ENCODE data around the gene MAPK7. TPM values are rescaled to one million over a fixed set of nuclear protein-coding genes. Genes with fewer than 3 reads are reported as not detected.
A peak's percentile ranks its signal among the peaks of the same experiment; 100 is the strongest.

MAPK7 gene
- total RNA-seq, 1 donor from 2014 or later = 7.7 TPM

DNA sequence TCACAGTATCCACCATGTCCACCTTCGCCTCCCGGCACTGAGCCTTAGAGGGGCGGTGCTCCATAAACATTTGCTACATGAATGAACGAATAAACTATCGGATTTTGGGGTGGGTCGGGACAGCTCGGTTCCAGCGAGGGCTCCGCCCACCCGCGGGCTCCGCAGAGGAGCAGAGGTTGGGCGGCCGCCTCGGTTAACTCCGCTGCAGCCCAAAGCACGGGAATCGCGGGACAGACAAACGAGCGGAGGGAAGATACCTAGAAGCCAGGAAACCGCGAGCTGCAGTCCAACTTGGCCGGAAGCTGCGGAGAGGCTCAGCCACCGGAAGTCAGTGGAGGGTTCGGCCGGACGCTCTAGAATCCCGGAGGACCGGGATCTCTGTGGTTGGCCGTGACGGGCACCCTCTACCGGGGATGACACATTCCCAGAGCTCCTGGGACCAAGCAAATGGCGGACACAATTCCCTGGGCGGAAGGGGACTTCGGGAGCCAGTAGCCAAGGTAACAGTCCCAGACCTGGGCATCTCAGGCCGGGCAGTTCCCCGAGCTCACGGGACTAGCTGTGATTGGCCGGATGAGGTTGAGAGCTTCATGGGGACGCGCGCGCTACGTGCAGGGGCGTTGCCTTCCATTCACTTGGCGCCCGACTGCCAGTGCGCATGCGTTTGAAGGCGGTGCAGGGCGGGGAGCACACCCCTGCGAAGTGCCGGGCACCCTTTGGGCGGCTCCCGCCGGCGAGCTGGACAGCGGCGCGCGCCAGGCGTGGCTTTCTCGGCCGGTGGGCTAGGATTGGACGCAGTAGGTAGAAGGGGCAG lies 489 bp upstream of the MAPK7 start:
- peak; percentile 99 for DNase-seq (ENCODE audit: low spot score)
- peak; percentile 91 for ATAC-seq

- ATAC-seq = no peak
- peak; percentile 40 for DNase-seq (ENCODE audit: low spot score)
These were observed 1.2 kb downstream of the MAPK7 start for GRCh38 chr17:19379361-19380065.

- DNase-seq (ENCODE audit: low spot score) (no peak), ATAC-seq (no peak)
These were observed 2.4 kb downstream of the MAPK7 start for GRCh38 chr17:19380481-19381301.

GRCh38 chr17:19381361-19381740 lies 3.1 kb downstream of the MAPK7 start:
- DNase-seq (ENCODE audit: low spot score) = no peak
- no peak for ATAC-seq

DNA sequence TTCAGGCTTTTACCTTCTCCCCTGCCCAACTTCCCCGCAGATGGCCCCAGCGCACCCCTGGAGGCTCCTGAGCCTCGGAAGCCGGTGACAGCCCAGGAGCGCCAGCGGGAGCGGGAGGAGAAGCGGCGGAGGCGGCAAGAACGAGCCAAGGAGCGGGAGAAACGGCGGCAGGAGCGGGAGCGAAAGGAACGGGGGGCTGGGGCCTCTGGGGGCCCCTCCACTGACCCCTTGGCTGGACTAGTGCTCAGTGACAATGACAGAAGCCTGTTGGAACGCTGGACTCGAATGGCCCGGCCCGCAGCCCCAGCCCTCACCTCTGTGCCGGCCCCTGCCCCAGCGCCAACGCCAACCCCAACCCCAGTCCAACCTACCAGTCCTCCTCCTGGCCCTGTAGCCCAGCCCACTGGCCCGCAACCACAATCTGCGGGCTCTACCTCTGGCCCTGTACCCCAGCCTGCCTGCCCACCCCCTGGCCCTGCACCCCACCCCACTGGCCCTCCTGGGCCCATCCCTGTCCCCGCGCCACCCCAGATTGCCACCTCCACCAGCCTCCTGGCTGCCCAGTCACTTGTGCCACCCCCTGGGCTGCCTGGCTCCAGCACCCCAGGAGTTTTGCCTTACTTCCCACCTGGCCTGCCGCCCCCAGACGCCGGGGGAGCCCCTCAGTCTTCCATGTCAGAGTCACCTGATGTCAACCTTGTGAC lies 3.6 kb downstream of the MAPK7 start:
- DNase-seq (ENCODE audit: low spot score) (no peak), ATAC-seq (no peak)

- no peak for ATAC-seq
- DNase-seq (ENCODE audit: low spot score) = no peak
These were observed 4.5 kb downstream of the MAPK7 start for GRCh38 chr17:19382531-19383444.

GRCh38 chr17:19383681-19384470 lies 5.6 kb downstream of the MAPK7 start:
- ATAC-seq (no peak), DNase-seq (ENCODE audit: low spot score) (no peak)

DNA sequence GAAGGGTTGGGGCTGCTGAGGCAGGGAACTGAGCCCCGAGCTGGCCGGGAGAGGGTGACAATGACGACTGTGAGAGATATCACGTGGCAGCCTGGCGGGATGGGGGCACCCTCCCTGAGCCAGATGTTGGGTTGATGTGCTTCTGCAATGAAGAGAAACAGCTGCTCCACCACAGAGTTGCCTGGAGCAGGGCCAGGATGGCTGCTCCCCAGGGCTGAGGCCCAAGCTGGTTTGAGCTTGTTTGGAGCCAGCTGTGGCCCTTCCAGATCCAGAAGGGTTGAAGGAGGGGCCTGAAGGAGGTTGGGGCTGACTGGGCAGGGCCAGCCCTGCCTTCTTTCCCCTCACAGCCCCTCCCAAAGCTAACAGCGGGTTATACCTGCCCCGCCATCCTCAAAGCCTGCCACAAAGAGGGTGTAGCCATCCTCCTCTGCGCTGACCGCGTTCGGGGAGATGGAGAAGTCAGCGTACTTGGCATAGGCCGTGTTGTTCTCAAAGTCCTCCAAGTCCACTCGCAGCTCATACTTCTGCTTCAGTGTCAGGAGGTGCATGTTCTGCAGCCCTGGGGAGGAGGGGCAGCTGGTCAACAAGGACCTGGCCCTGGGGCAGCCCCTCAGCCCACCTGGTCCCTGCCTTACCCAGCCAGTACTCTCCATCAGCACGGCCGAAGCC lies 6.6 kb downstream of the MAPK7 start:
- no peak for DNase-seq (ENCODE audit: low spot score)
- peak; percentile 26 for ATAC-seq

DNA sequence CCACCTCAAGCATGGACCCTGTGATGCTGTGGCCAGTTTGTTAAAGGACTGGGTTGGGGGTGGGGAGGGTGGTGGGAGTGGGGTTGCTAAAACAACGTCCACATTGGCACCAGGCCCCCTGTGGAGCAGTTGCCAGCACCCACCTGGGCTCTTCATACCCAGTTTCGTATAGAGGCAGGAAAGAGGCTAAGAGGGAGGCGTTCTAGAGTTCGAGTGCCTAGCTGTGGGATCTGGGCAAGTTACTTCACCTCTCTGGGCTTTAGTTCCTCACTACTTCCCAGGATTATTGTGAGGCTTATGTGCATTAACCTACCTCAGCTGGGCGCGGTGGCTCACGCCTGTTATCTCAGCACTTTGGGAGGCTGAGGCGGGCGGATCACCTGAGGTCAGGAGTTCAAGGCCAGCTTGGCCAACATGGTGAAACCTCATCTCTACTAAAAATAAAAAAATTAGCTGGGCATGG lies 7.3 kb downstream of the MAPK7 start:
- DNase-seq (ENCODE audit: low spot score) = no peak
- no peak for ATAC-seq

DNA sequence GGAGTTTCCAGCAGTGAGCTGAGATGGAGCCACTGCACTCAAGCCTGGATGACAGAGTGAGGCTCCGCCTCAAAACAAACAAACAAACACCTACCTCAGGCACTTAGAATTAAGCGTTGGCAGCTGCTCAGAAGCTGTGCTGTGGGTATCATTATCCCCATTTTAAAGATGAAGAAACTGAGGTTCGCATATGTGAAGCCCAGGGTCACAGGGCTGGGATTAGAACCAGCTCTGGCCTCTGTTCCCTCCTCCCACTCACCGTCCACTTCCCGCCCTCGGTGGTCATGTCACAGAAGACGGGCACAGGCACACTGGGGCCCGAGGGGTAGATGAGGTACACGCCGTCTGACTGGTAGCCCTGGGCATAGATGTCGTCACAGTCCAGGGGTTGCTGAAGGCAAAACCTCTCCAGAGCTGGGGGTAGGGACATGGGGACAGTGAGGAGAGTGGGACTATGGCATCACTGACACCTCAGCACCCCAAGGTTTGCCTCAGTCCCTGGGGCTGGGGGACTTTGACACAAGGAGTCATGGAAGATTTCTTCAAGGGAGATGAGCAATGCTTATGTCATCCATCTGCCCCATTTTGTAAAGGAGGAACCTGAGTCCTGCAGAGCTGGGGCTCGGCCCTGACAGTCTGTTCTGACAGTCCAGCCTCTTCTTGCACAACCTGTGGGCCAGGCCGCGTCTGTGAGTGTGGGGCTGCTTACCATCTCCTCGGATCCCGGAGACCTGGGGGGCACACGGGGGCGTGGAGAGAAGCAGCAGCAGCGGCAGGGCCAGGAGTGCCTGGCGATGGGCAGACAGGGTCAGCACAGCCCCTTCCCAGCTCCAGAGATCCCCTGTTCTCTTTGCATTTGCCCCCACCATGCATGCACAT lies 8.0 kb downstream of the MAPK7 start:
- DNase-seq (ENCODE audit: low spot score) = no peak
- ATAC-seq = peak; percentile 57

- DNase-seq (ENCODE audit: low spot score) (no peak), ATAC-seq (peak; percentile 16)
These were observed 8.9 kb downstream of the MAPK7 start, which contains the start of gene MFAP4 for GRCh38 chr17:19386974-19387920. MFAP4 (minus strand) TSS chr17:19387190; CDS start chr17:19387155, 35 bp downstream.

DNA sequence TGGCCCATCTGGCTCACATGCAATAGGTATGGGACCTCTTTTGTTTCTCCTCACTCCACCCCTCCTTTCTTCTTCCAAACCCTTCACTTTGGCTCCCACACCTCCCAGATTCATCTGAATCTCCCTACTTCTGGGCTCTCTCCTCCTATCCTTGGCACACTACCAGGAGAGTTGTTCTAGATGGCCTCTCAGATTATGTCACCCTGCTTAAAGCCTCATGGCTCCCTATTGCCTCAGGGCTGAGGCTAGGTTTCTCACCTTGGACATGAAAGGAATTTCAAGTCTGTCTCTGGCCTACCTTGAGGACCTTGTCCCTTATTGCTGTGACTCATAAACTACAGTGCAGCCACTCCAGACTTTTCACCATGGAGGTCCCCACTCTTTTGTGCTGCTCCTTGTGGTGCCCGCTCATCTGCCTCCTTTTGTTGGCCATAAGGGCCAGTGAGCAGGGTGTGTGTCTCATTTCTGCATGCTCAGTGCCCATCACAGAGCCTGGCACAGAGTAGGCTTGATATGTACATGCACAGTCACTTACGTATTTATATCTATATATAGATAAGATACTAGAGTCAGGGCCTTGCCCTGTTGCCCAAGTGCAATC lies 9.7 kb downstream of the MAPK7 start:
- ATAC-seq = no peak
- DNase-seq (ENCODE audit: low spot score) = no peak

GRCh38 chr17:19388791-19389785 lies 10.8 kb downstream of the MAPK7 start:
- DNase-seq (ENCODE audit: low spot score) (no peak), ATAC-seq (peak; percentile 42)

DNA sequence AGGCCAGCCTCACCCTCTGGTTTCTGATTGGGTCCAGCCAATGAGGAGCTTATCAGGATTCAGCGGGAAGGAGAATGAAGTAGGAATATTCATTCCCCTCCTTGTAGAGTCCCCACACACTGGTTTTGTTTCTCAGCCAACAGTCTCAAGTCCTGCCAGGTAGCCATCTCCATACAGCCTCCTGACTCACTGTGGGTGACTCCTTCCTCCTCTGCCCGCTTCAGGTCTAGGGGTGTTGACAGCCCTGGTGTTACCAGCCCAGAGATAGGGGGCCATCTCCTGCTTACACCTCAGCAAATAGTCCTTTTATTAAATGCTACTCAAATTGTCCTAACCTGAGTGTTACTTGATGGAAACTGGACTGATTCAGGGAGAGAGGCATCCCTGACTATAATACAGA lies 12.7 kb downstream of the MAPK7 start:
- ATAC-seq (no peak), DNase-seq (ENCODE audit: low spot score) (no peak)

Data from left lobe of liver (tissue), 2 donors.